Kidney epithelial cell (primary cell): ENCODE results near the gene ZFAND6. TPM values are rescaled to one million over a fixed set of nuclear protein-coding genes. Genes with fewer than 3 reads are reported as not detected.
"Not testable (repeated sequence)": the region's sequence is repeated elsewhere in the genome, so short reads cannot be mapped to it uniquely, and the experiment has no call there.

Source experiments
- DNase-seq: peaks from one replicate; pipeline ENCODE4 v3.0.0-alpha.2; 2010; ENCODE audit warnings: low read depth
- H3K27me3 ChIP-seq: 2 replicates; pipeline ENCODE4 v1.6.0; 2011; ENCODE audit warnings: low read length; ENCODE audit not compliant: control insufficient read depth, insufficient read depth
- H3K36me3 ChIP-seq: 2 replicates; pipeline ENCODE4 v1.5.1; 2011; ENCODE audit warnings: low read length; ENCODE audit not compliant: control insufficient read depth, insufficient read depth
- H3K4me3 ChIP-seq: 2 replicates; pipeline ENCODE4 v1.5.1; 2011; ENCODE audit warnings: low read depth, mild to moderate bottlenecking, control low read depth, low read length
- total RNA-seq: library from RNA; depleted of rRNA; stranded (reverse); fragments of >200 nt; gene quantifications from 2 replicates; pipeline ENCODE4 v1.2.3, GENCODE V29; 2015
- TF ChIP-seq, protein P1 (sequence below): IDR thresholded peaks from 2 replicates; pipeline ENCODE4 v1.5.1; 2011; ENCODE audit warnings: mild to moderate bottlenecking, moderate library complexity, low read length, control low read depth, inconsistent platforms; ENCODE audit not compliant: insufficient read depth, poor library complexity, severe bottlenecking

The ZFAND6 gene
- total RNA-seq, 1 donor from 2014 or later: 114 TPM

DNA sequence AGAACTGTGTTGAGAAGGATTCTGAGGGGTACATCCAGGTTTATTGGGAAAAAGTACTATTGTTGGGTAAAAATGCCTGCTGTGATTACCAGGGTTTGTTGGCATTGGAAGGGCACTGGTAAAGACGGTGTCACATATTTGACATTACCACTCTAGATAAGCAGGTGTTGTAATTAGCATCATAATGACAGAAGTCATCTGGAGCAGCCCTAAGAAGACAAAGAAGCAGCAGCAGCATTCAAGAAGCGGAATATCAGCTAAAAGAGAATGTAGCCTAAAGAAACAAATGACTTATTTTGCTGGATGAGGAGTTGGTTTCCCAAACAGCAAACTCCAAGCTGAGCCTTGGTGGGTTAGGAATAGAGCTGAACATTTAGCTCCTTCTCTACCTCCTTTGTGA, 30.5 kb upstream of the ZFAND6 start:
- TF ChIP-seq, protein P1, sequence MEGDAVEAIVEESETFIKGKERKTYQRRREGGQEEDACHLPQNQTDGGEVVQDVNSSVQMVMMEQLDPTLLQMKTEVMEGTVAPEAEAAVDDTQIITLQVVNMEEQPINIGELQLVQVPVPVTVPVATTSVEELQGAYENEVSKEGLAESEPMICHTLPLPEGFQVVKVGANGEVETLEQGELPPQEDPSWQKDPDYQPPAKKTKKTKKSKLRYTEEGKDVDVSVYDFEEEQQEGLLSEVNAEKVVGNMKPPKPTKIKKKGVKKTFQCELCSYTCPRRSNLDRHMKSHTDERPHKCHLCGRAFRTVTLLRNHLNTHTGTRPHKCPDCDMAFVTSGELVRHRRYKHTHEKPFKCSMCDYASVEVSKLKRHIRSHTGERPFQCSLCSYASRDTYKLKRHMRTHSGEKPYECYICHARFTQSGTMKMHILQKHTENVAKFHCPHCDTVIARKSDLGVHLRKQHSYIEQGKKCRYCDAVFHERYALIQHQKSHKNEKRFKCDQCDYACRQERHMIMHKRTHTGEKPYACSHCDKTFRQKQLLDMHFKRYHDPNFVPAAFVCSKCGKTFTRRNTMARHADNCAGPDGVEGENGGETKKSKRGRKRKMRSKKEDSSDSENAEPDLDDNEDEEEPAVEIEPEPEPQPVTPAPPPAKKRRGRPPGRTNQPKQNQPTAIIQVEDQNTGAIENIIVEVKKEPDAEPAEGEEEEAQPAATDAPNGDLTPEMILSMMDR: no peak
- H3K36me3 ChIP-seq: no peaks in the 10 kb centered on the region
- no peak for DNase-seq

DNA sequence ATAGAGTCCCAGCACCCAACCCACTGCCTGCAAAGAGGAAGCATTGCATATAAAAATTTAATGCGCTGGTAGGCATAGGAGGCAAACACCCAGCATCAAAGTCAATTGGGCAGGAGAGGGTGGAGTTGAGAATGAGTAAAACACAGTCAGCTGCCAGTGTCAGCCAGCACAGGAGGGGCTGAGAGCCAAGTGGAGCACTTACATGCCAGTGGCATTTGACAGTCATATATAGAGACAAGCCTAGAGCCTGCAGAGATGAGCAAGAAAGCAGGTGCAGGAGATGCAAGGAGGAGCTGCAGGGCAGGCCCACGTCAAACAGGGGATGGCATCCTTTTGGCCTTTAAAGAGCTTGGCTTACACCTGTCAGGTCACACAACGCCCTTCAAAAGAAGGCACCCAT, 27.6 kb upstream of the ZFAND6 start:
- no peak for DNase-seq
- Histone ChIP-seq H3K36me3 (no peaks in the 10 kb centered on the region), H3K27me3 (no peaks in the 10 kb centered on the region), H3K4me3 (no peak overlapping the region)
- TF ChIP-seq, protein P1: no peak

More for the DNA sequence above, 30.5 kb upstream of the ZFAND6 start:
- no peak overlapping the region for H3K4me3 ChIP-seq
- no peaks in the 10 kb centered on the region for H3K27me3 ChIP-seq

DNA sequence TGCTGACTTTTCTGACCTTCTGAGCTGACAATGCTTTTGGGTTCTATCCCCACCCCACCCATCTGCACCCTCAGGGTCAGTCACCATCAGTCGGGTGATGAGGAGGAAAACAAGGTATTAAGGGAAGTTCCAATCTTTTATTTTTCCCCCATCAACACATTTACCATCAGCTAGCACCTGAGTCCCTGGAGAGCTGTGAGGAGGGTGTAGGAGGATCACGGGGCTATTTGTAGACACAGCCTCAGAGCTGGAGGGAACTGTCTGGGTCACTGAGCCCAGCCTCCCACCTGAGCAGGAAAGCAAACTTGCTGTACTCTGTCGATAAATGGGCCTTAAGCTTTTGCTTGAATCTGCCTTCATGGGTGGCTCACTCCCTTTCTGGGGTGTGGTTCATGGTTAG, 24.8 kb upstream of the ZFAND6 start:
- no peak overlapping the region for H3K4me3 ChIP-seq
- DNase-seq: no peak
- no peaks in the 10 kb centered on the region for H3K36me3 ChIP-seq
- TF ChIP-seq, protein P1: no peak
- no peaks in the 10 kb centered on the region for H3K27me3 ChIP-seq

- Histone ChIP-seq H3K36me3 (no peaks in the 10 kb centered on the region), H3K4me3 (no peak overlapping the region), H3K27me3 (no peaks in the 10 kb centered on the region)
- no peak for DNase-seq
- TF ChIP-seq, protein P1: no peak
These were observed 23.4 kb upstream of the ZFAND6 start for GRCh38 chr15:80036071-80036470.

DNA sequence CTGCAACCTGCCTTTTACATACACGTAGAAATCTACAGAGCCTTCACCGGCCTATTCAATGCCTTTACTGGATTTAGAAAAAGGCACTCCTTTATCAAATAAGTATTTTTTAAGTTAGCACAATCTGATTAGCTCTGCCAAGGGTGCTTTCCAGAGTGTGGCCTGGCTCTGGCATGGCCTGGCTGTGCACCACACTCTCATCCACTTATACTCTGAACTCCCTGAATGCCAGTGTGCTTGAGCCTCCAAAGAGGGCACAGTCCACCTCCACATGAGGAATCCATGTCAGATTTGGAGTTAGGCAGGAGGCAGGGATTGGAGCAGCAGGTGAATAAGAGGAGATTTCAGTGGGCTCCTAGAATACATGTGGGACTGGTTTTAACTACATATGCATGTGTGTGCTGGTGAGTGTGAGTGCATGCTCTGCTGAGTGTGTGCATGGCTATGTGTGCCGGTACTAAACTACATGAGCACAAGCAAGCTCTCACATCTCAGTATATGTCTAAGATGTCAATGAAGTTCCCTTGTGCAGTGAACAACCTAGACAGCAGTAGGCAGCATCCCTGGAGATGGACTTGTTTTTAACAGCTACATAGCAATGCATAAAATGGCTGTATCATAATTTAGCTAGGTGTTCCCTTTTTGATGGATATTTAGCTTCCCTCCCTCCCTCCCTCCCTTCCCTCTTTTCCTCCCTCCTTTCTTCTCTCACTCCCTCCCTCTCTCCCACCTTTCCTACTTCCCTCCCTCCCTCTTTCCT, 17.8 kb upstream of the ZFAND6 start:
- no peak for DNase-seq
- TF ChIP-seq, protein P1: no peak
- no peaks in the 10 kb centered on the region for H3K36me3 ChIP-seq
- no peak overlapping the region for H3K4me3 ChIP-seq
- H3K27me3 ChIP-seq: no peaks in the 10 kb centered on the region

DNA sequence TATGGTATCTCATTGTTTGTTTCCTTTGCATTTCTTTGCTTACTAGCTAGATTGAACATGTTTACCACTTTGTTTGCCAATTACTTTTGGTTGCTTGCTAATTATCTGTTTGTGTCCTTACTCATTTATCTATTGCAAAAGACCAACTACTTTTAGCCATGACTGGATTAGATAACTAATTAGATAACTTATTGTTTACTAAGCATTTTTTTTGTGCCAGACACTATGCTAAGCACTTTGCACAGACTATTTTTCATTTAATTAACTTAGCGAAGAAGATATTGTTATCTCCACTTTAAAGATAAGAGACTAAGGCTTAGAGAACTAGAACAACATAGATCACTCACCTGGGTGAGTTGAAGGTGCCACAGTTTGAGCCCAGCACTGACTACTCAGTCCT, 16.9 kb upstream of the ZFAND6 start:
- Histone ChIP-seq H3K4me3 (no peak overlapping the region), H3K27me3 (no peaks in the 10 kb centered on the region), H3K36me3 (no peaks in the 10 kb centered on the region)
- no peak for DNase-seq
- TF ChIP-seq, protein P1: no peak

- H3K27me3 ChIP-seq, H3K36me3 ChIP-seq, H3K4me3 ChIP-seq, DNase-seq: not testable (repeated sequence)
These were observed 14.3 kb upstream of the ZFAND6 start for GRCh38 chr15:80045219-80045618.
